B cell (primary cell): ENCODE results near the gene IVL. TPM values are rescaled to one million over a fixed set of nuclear protein-coding genes. Genes with fewer than 3 reads are reported as not detected.

ENCODE experiments used
- ATAC-seq: fragments of 200-7000 bp; cut with Tn5 transposase; one replicate; pipeline ENCODE4 v1.10.0; 2021; ENCODE audit warnings: low read depth, mild to moderate bottlenecking, moderate number of reproducible peaks, moderate library complexity
- CTCF ChIA-PET: fragments of 350-600 bp; sonication (Branson Sonifier 250); formaldehyde crosslinking; loops from one replicate; lab custom pipeline; 2021; ENCODE audit warnings: antibody characterized with exemption, inconsistent platforms; lab: Charles Lee
- POLR2A ChIA-PET: fragments of 350-600 bp; sonication (Branson Sonifier 250); formaldehyde crosslinking; loops from one replicate; lab custom pipeline; 2021; ENCODE audit warnings: antibody characterized with exemption; lab: Charles Lee
- DNase-seq: peaks from one replicate; pipeline ENCODE4 v3.0.0; 2013
- H2AFZ ChIP-seq: 2 replicates; pipeline ENCODE4 v1.6.1; 2012; ENCODE audit warnings: mild to moderate bottlenecking, low read depth, low read length; ENCODE audit not compliant: insufficient read depth, poor library complexity, severe bottlenecking
- H3K27ac ChIP-seq, 2 donors: 1 replicate in 1 of 2; 2 replicates in 1 of 2; pipeline ENCODE4 v1.5.1; 2012 to 2013; ENCODE audit warnings: low read length in 2 of 2, mild to moderate bottlenecking in 2 of 2, moderate library complexity in 1 of 2
- H3K27me3 ChIP-seq, 4 experiments: fragments of 200-600 bp in 1 of 4; sonication (generic) in 1 of 4; replicated peaks in 1 of 4; 1 replicate in 2 of 4; 2 replicates in 2 of 4; pipeline versions ENCODE4 v1.6.1 to v1.7.0; 2013 to 2016; ENCODE audit warnings: low read length in 3 of 4, mild to moderate bottlenecking in 2 of 4, mixed read lengths in 1 of 4, moderate library complexity in 1 of 4; ENCODE audit not compliant: insufficient read depth in 4 of 4, control insufficient read depth in 3 of 4; ENCODE audit errors: control extremely low read depth in 1 of 4
- H3K36me3 ChIP-seq, 2 experiments: replicated peaks in 1 of 2; 1 replicate in 1 of 2; 2 replicates in 1 of 2; pipeline versions ENCODE4 v1.6.1 to v1.7.1; 2013; ENCODE audit warnings: low read length in 1 of 2; ENCODE audit not compliant: insufficient read depth in 2 of 2, control insufficient read depth in 1 of 2; ENCODE audit errors: control extremely low read depth in 1 of 2, extremely low read depth in 1 of 2
- H3K4me1 ChIP-seq, 2 donors: fragments of 200-600 bp in 1 of 2; sonication (generic) in 1 of 2; 1 replicate in 1 of 2; 2 replicates in 1 of 2; pipeline versions ENCODE4 v1.5.1 to v1.6.1; 2013 to 2017; ENCODE audit warnings: low read length in 2 of 2; ENCODE audit not compliant: control insufficient read depth in 2 of 2, insufficient read depth in 2 of 2
- H3K4me2 ChIP-seq: replicated peaks from 2 replicates; pipeline ENCODE3; 2012; ENCODE audit warnings: mild to moderate bottlenecking, low read depth, low read length; ENCODE audit not compliant: poor library complexity, severe bottlenecking
- H3K4me3 ChIP-seq, 5 experiments: fragments of 200-600 bp in 1 of 5; sonication (generic) in 1 of 5; 1 replicate in 3 of 5; 2 replicates in 2 of 5; pipeline versions ENCODE4 v1.5.1 to v1.7.0; 2011 to 2016; ENCODE audit warnings: low read length in 4 of 5, mild to moderate bottlenecking in 4 of 5, low read depth in 2 of 5, control low read depth in 1 of 5, moderate library complexity in 1 of 5; ENCODE audit not compliant: insufficient read depth in 1 of 5; ENCODE audit errors: control extremely low read depth in 1 of 5, extremely low read depth in 1 of 5
- H3K79me2 ChIP-seq: fragments of 200-600 bp; sonication (generic); one replicate; pipeline ENCODE4 v1.6.0; 2016; ENCODE audit warnings: low read length; ENCODE audit not compliant: control insufficient read depth, insufficient read depth
- H3K9ac ChIP-seq: fragments of 200-600 bp; sonication (generic); 2 replicates; pipeline ENCODE4 v1.6.1; 2017; ENCODE audit warnings: mild to moderate bottlenecking, low read length, moderate library complexity
- H3K9me3 ChIP-seq, 3 donors: one replicate each; pipeline versions ENCODE4 v1.6.1 to v1.7.1; 2013; ENCODE audit warnings: low read length in 2 of 3; ENCODE audit not compliant: control insufficient read depth in 2 of 3, insufficient read depth in 1 of 3; ENCODE audit errors: control extremely low read depth in 1 of 3
- H4K20me1 ChIP-seq: 2 replicates; pipeline ENCODE4 v1.6.0; 2012; ENCODE audit warnings: mild to moderate bottlenecking, low read length; ENCODE audit not compliant: insufficient read depth, control insufficient read depth, poor library complexity, severe bottlenecking
- H3K27ac Mint-ChIP-seq: one replicate; pipeline ENCODE4 v1.8.0; 2021; ENCODE audit warnings: mixed read lengths
- H3K27me3 Mint-ChIP-seq: one replicate; pipeline ENCODE4 v1.8.0; 2021; ENCODE audit warnings: mixed read lengths
- H3K4me1 Mint-ChIP-seq: one replicate; pipeline ENCODE4 v1.8.0; 2021; ENCODE audit warnings: mixed read lengths
- H3K4me3 Mint-ChIP-seq: one replicate; pipeline ENCODE4 v1.8.0; 2021; ENCODE audit warnings: mixed read lengths
- H3K9me3 Mint-ChIP-seq: one replicate; pipeline ENCODE4 v1.8.0; 2022; ENCODE audit warnings: mixed read lengths; ENCODE audit not compliant: insufficient read depth
- EZH2 ChIP-seq: IDR thresholded peaks from 2 replicates; pipeline ENCODE4 v1.6.1; 2012; ENCODE audit warnings: borderline replicate concordance, low read depth, mild to moderate bottlenecking, moderate library complexity, low read length; ENCODE audit not compliant: insufficient read depth, poor library complexity, severe bottlenecking
- WGBS: methylation state at CpG from one replicate; pipeline ENCODE4 v1.1.5; 2013; ENCODE audit warnings: missing lambda C conversion rate; ENCODE audit not compliant: insufficient coverage; 5-methylcytosine and 5-hydroxymethylcytosine counted together
- intact Hi-C: fragments of 100-400 bp; cut with micrococcal nuclease; formaldehyde crosslinking; loops from one replicate; pipeline ENCODE4 v1.10.0; 2022
- polyA plus RNA-seq: library from polyadenylated mRNA; depleted of rRNA; stranded (reverse); fragments of >200 nt; gene quantifications from 2 replicates; pipeline ENCODE4 v1.2.3, GENCODE V29; 2012
- total RNA-seq, 2 donors: library from RNA; stranded (reverse); fragments of 120-200 nt in 1 of 2; gene quantifications; 1 replicate in 1 of 2; 2 replicates in 1 of 2; pipeline versions ENCODE4 v1.2.3 to v1.2.4, GENCODE V29; 2013 to 2022
- TF ChIP-seq, protein P1 (sequence below): fragments of 200-600 bp; IDR thresholded peaks from one replicate; pipeline ENCODE4 v1.8.0; 2022; ENCODE audit warnings: antibody characterized with exemption, mild to moderate bottlenecking

Gene IVL
- total and polyA plus RNA-seq, 2 donors (not counting 1 experiment from before 2014, with no cell fraction given) = not detected

DNA sequence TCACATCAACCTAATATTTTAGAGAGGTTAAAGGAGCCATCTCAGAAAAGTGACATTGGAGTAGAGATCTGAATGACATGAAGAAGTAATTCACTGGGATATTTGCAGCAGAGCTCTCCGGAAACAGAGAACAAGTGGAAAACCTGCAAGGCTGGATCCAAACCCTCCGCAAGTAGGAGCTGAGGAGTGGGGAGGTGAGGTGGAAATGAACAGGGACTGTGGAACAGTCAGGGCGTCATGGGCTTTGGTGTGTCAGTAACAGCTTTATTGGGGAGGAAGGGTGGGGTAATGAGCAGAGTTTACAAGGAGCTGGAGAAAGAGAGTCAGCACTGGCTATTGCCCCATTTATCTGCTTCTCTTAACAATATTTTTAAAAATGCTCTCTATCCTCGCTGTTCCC lies 9.3 kb upstream of the IVL start:
- H3K4me1 ChIP-seq = no peaks in the 10 kb centered on the region
- no peaks in the 10 kb centered on the region for H3K36me3 ChIP-seq
- H3K4me3 ChIP-seq = no peak overlapping the region
- H3K9me3 ChIP-seq = no peaks in the 10 kb centered on the region
- 85% methylated on average over 3 of the region's 4 CpGs for WGBS
- ATAC-seq (no peak), DNase-seq (no peak)
- Mint-ChIP-seq H3K4me3 (no peak overlapping the region), H3K9me3 (no peaks in the 10 kb centered on the region), H3K27ac (no peak overlapping the region), H3K27me3 (peaks cover 39% of the 10 kb centered on the region), H3K4me1 (no peaks in the 10 kb centered on the region)
- intact Hi-C loops = no loop called here
- H3K9ac ChIP-seq = no peak overlapping the region
- peaks cover 0 to 8% (median 3%) of the 10 kb centered on the region in 4 experiments for H3K27me3 ChIP-seq
- H3K4me2 ChIP-seq = no peak overlapping the region
- no peaks in the 10 kb centered on the region for H3K79me2 ChIP-seq
- no peak for TF ChIP-seq EZH2
- TF ChIP-seq, protein P1, sequence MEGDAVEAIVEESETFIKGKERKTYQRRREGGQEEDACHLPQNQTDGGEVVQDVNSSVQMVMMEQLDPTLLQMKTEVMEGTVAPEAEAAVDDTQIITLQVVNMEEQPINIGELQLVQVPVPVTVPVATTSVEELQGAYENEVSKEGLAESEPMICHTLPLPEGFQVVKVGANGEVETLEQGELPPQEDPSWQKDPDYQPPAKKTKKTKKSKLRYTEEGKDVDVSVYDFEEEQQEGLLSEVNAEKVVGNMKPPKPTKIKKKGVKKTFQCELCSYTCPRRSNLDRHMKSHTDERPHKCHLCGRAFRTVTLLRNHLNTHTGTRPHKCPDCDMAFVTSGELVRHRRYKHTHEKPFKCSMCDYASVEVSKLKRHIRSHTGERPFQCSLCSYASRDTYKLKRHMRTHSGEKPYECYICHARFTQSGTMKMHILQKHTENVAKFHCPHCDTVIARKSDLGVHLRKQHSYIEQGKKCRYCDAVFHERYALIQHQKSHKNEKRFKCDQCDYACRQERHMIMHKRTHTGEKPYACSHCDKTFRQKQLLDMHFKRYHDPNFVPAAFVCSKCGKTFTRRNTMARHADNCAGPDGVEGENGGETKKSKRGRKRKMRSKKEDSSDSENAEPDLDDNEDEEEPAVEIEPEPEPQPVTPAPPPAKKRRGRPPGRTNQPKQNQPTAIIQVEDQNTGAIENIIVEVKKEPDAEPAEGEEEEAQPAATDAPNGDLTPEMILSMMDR = no peak
- no peak overlapping the region for H3K27ac ChIP-seq
- no peak overlapping the region for H2AFZ ChIP-seq
- POLR2A ChIA-PET = no interaction called here
- H4K20me1 ChIP-seq = no peaks in the 10 kb centered on the region
- CTCF ChIA-PET = interaction anchor here (1.0 kb wide), 1 partner anchor 9 kb away, joined by 3 read pairs; no protein-coding TSS in a partner anchor

DNA sequence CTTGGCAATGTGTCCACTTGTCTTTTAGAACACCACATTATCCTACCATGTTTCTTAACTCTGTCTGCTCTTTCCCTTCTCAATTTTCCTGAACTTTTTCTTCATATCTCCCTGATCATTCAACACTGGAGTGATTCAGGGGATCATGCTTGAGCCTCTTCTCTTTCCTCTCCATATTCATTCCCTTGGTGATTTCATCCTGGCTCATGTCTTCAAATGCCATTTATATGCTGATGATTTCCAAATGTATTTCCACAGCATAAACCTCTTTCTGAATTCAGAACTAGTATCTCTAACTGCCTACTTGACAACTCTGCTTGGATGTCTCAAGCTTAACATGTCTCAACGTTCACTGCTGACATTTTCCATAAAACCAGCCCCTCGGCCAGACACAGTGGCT lies 8.5 kb upstream of the IVL start:
- no peak for DNase-seq
- H3K4me1 ChIP-seq = no peaks in the 10 kb centered on the region
- H3K4me3 ChIP-seq = no peak overlapping the region
- H4K20me1 ChIP-seq = no peaks in the 10 kb centered on the region
- no peak for ATAC-seq
- Mint-ChIP-seq H3K27me3 (peaks cover 38% of the 10 kb centered on the region), H3K27ac (no peak overlapping the region), H3K4me1 (no peaks in the 10 kb centered on the region), H3K9me3 (no peaks in the 10 kb centered on the region), H3K4me3 (no peak overlapping the region)
- peaks cover 0 to 8% (median 2%) of the 10 kb centered on the region in 4 experiments for H3K27me3 ChIP-seq
- intact Hi-C loops = no loop called here
- ChIA-PET POLR2A (no interaction called here), CTCF (interaction anchor here (1.0 kb wide), 1 partner anchor 10 kb away, joined by 3 read pairs; no protein-coding TSS in a partner anchor)
- no peak overlapping the region for H2AFZ ChIP-seq
- H3K9me3 ChIP-seq = no peaks in the 10 kb centered on the region
- no peak for TF ChIP-seq EZH2
- TF ChIP-seq, protein P1 = no peak
- H3K36me3 ChIP-seq = no peaks in the 10 kb centered on the region
- no peak overlapping the region for H3K4me2 ChIP-seq
- WGBS = 75% methylated on average over 2 of the region's 2 CpGs
- H3K27ac ChIP-seq = no peak overlapping the region
- no peaks in the 10 kb centered on the region for H3K79me2 ChIP-seq
- H3K9ac ChIP-seq = no peak overlapping the region
